IMR-90 (cell line): ENCODE results near the gene CCDC102A. TPM values are rescaled to one million over a fixed set of nuclear protein-coding genes. Genes with fewer than 3 reads are reported as not detected.

ENCODE experiments used
- ATAC-seq: fragments of 200-7000 bp; cut with Tn5 transposase; 2 replicates; pipeline ENCODE4 v1.9.1; 2020; ENCODE audit warnings: low read depth, mild to moderate bottlenecking, moderate library complexity
- BruUV-seq: library from RNA; stranded (reverse); fragments of 400-500 nt; replicated peaks from 2 replicates; lab custom pipeline; 2021; lab: Mats Ljungman, UMichigan
- CTCF ChIA-PET: fragments of 300-600 bp; formaldehyde crosslinking; extraction: SDS; loops from one replicate; lab custom pipeline; 2021; ENCODE audit warnings: antibody characterized with exemption; lab: Yijun Ruan, JAX
- POLR2A ChIA-PET: fragments of 300-600 bp; sonication (Branson Sonifier 250); formaldehyde crosslinking; loops from one replicate; lab custom pipeline; 2022; ENCODE audit warnings: antibody characterized with exemption; ENCODE audit not compliant: unreplicated experiment; lab: Charles Lee
- DNase-seq: peaks from one replicate; pipeline ENCODE4 v3.0.0; 2013
- H2AFZ ChIP-seq: replicated peaks from 2 replicates; pipeline ENCODE3; 2013; ENCODE audit warnings: low read length, mild to moderate bottlenecking; ENCODE audit not compliant: poor library complexity
- H2AK5ac ChIP-seq: 2 replicates; pipeline ENCODE4 v1.6.1; 2013; ENCODE audit warnings: low read depth, low read length, inconsistent platforms
- H2AK9ac ChIP-seq: replicated peaks from 2 replicates; pipeline ENCODE3; 2013; ENCODE audit warnings: mild to moderate bottlenecking, low read depth, low read length, moderate library complexity; ENCODE audit not compliant: poor library complexity
- H2BK120ac ChIP-seq: 2 replicates; pipeline ENCODE4 v1.6.1; 2013; ENCODE audit warnings: low read depth, low read length, inconsistent platforms
- H2BK15ac ChIP-seq: 3 replicates; pipeline ENCODE4 v1.6.1; 2013; ENCODE audit warnings: low read depth, low read length, inconsistent platforms
- H2BK20ac ChIP-seq: 2 replicates; pipeline ENCODE4 v1.6.1; 2013; ENCODE audit warnings: low read depth, mild to moderate bottlenecking, inconsistent platforms, low read length, moderate library complexity
- H2BK5ac ChIP-seq: 2 replicates; pipeline ENCODE4 v1.6.1; 2013; ENCODE audit warnings: mild to moderate bottlenecking, low read depth, low read length, inconsistent platforms; ENCODE audit not compliant: poor library complexity, severe bottlenecking
- H3K14ac ChIP-seq: replicated peaks from 2 replicates; pipeline ENCODE4 v1.6.1; 2013; ENCODE audit warnings: low read depth, low read length, inconsistent platforms
- H3K18ac ChIP-seq: 2 replicates; pipeline ENCODE4 v1.6.1; 2013; ENCODE audit warnings: low read depth, low read length, control low read depth
- H3K23ac ChIP-seq: 2 replicates; pipeline ENCODE4 v1.6.1; 2013; ENCODE audit warnings: low read depth, low read length, inconsistent platforms
- H3K27ac ChIP-seq: 2 replicates; pipeline ENCODE4 v1.5.1; 2013; ENCODE audit warnings: mild to moderate bottlenecking, control low read depth, low read length; ENCODE audit not compliant: insufficient read depth
- H3K27me3 ChIP-seq: 2 replicates; pipeline ENCODE4 v1.6.1; 2013; ENCODE audit warnings: low read length; ENCODE audit not compliant: control insufficient read depth, insufficient read depth
- H3K36me3 ChIP-seq: 2 replicates; pipeline ENCODE4 v1.6.1; 2013; ENCODE audit warnings: low read length, mixed read lengths; ENCODE audit not compliant: control insufficient read depth, insufficient read depth
- H3K4ac ChIP-seq: 2 replicates; pipeline ENCODE4 v1.6.1; 2013; ENCODE audit warnings: low read depth, low read length, inconsistent platforms
- H3K4me1 ChIP-seq: 2 replicates; pipeline ENCODE4 v1.6.1; 2013; ENCODE audit warnings: low read length, mixed read lengths; ENCODE audit not compliant: control insufficient read depth, insufficient read depth
- H3K4me2 ChIP-seq: 2 replicates; pipeline ENCODE4 v1.6.1; 2013; ENCODE audit warnings: low read depth, mild to moderate bottlenecking, control low read depth, low read length, moderate library complexity
- H3K4me3 ChIP-seq: 2 replicates; pipeline ENCODE4 v1.5.1; 2013; ENCODE audit warnings: low read depth, mild to moderate bottlenecking, control low read depth, low read length, moderate library complexity; ENCODE audit not compliant: insufficient read depth
- H3K56ac ChIP-seq: 2 replicates; pipeline ENCODE4 v1.6.1; 2013; ENCODE audit warnings: low read length, inconsistent platforms; ENCODE audit not compliant: insufficient read depth; ENCODE audit errors: extremely low read depth
- H3K79me1 ChIP-seq, 2 experiments: 2 replicates each; pipeline ENCODE4 v1.6.1; 2013; ENCODE audit warnings: low read length in 2 of 2, inconsistent platforms in 1 of 2, low read depth in 1 of 2
- H3K9ac ChIP-seq: 2 replicates; pipeline ENCODE4 v1.6.1; 2013; ENCODE audit warnings: low read depth, low read length, control low read depth
- H3K9me1 ChIP-seq: 2 replicates; pipeline ENCODE4 v1.6.1; 2013; ENCODE audit warnings: low read length, inconsistent platforms; ENCODE audit not compliant: insufficient read depth
- H3K9me3 ChIP-seq: 2 replicates; pipeline ENCODE4 v1.6.1; 2013; ENCODE audit warnings: low read length; ENCODE audit not compliant: control insufficient read depth, insufficient read depth
- H4K20me1 ChIP-seq: 2 replicates; pipeline ENCODE4 v1.6.1; 2013; ENCODE audit warnings: low read length, inconsistent platforms; ENCODE audit not compliant: insufficient read depth
- H4K5ac ChIP-seq: 2 replicates; pipeline ENCODE4 v1.6.1; 2013; ENCODE audit warnings: mild to moderate bottlenecking, low read depth, low read length, control low read depth
- H4K8ac ChIP-seq, 2 experiments: 2 replicates each; pipeline ENCODE4 v1.6.1; 2013; ENCODE audit warnings: low read depth in 2 of 2, low read length in 2 of 2, control low read depth in 1 of 2, inconsistent platforms in 1 of 2
- H4K91ac ChIP-seq: 2 replicates; pipeline ENCODE4 v1.6.1; 2013; ENCODE audit warnings: low read depth, low read length, inconsistent platforms; ENCODE audit not compliant: insufficient read depth
- CEBPB ChIP-seq: IDR thresholded peaks from 2 replicates; pipeline ENCODE4 v1.6.1; 2012; ENCODE audit warnings: low read depth, low read length, improper control_type of control experiment
- MAFK ChIP-seq: IDR thresholded peaks from 2 replicates; pipeline ENCODE4 v1.6.1; 2012; ENCODE audit warnings: low read depth, low read length, improper control_type of control experiment
- MAZ ChIP-seq: IDR thresholded peaks from 2 replicates; pipeline ENCODE4 v1.6.1; 2012; ENCODE audit warnings: low read depth, mild to moderate bottlenecking, low read length, improper control_type of control experiment, moderate library complexity, borderline replicate concordance
- MXI1 ChIP-seq: IDR thresholded peaks from 2 replicates; pipeline ENCODE4 v1.6.1; 2012; ENCODE audit warnings: low read depth, mild to moderate bottlenecking, low read length, moderate library complexity, borderline replicate concordance
- POLR2A ChIP-seq: IDR thresholded peaks from 2 replicates; pipeline ENCODE4 v1.6.1; 2012; ENCODE audit warnings: mild to moderate bottlenecking, low read depth, low read length
- RAD21 ChIP-seq: IDR thresholded peaks from 2 replicates; pipeline ENCODE4 v1.6.1; 2012; ENCODE audit warnings: low read length, improper control_type of control experiment
- RFX5 ChIP-seq: IDR thresholded peaks from 2 replicates; pipeline ENCODE4 v1.8.0; 2012; ENCODE audit warnings: low read depth, mild to moderate bottlenecking, low read length, moderate library complexity
- WGBS, 2 experiments: methylation state at CpG; one replicate each; pipeline versions ENCODE4 v1.1.5 to v1.1.7; 2013; ENCODE audit warnings: missing lambda C conversion rate in 2 of 2; ENCODE audit not compliant: insufficient read length in 1 of 2; ENCODE audit errors: extremely low coverage in 2 of 2; 5-methylcytosine and 5-hydroxymethylcytosine counted together
- dilution Hi-C: fragments of 300-500 bp; cut with HindIII; formaldehyde crosslinking; loops from one replicate; pipeline ENCODE4 v1.14.3; 2018; ENCODE audit warnings: low sequenced_read_pairs; ENCODE audit not compliant: unreplicated experiment
- in situ Hi-C: fragments of 300-500 bp; cut with MboI; formaldehyde crosslinking; loops from 3 replicates; pipeline ENCODE4 v1.14.3; 2019; ENCODE audit warnings: low sequenced_read_pairs, inconsistent platforms, mixed read lengths
- intact Hi-C: fragments of 100-400 bp; cut with micrococcal nuclease; formaldehyde crosslinking; loops from 2 replicates; pipeline ENCODE4 v1.10.0; 2022
- polyA plus RNA-seq, 3 experiments: library from polyadenylated mRNA; depleted of rRNA; stranded (reverse); fragments of >200 nt; gene quantifications; 2 replicates each; pipeline ENCODE4 v1.2.3, GENCODE V29; 2012; ENCODE audit warnings: low replicate concordance in 1 of 3
- total RNA-seq: library from RNA; depleted of rRNA; stranded (reverse); fragments of >200 nt; gene quantifications from 2 replicates; pipeline ENCODE4 v1.2.3, GENCODE V29; 2012
- TF ChIP-seq, protein P1 (sequence below): conservative IDR thresholded peaks from 2 replicates; pipeline ENCODE4 v1.5.1; 2012; ENCODE audit warnings: mild to moderate bottlenecking, low read depth, low read length, improper control_type of control experiment

Gene CCDC102A
- total and polyA plus RNA-seq, 2 of the 4 experiments (the other 2 are of a cell fraction) = 5.4 to 8.5 TPM

DNA sequence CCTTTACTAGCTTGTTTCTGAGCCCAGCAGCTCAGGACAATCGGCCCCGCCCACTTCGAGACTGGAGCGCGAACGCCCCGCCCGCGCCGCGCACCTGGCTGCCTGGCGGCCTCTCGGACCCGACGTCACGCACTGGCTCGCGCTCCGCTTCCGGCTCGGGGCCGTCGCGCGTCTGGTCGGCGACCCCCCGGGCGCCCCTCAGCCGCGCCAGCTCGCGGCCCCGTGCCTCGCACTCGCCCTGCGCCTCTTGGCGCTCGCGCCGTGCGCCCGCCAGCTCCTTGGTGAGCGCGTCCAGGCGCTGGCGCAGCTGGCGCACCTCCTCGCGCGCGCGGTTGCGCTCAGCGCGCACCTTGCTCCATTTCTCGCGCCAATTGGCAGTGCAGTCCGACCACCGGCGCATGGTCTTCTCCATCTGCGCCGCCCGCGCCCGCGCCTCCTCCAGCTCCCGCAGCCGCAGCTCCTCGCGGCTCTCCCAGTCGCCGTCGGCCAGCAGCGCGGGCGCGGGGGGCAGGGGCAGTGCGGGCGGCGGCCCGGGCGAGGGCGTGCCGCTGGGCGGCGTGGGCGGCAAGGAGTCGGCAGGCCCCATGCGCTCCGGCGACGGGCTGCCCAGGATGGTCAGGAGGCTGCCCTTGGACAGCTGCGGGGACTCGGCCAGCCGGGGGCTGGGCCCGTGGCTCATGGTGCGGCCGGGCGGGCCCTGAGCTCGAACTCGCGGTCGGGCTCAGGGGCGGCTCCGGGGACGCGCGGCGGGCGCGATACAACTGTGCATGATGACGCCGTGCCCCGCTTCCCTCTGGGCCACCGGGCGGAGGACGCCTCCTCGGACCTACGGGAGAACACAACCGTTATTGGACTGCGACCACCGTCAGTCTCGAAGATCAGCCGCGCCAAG is 7.6 kb downstream of the CCDC102A start (continued):
- TF ChIP-seq MAZ = no peak
- TF ChIP-seq MAFK = no peak

DNA sequence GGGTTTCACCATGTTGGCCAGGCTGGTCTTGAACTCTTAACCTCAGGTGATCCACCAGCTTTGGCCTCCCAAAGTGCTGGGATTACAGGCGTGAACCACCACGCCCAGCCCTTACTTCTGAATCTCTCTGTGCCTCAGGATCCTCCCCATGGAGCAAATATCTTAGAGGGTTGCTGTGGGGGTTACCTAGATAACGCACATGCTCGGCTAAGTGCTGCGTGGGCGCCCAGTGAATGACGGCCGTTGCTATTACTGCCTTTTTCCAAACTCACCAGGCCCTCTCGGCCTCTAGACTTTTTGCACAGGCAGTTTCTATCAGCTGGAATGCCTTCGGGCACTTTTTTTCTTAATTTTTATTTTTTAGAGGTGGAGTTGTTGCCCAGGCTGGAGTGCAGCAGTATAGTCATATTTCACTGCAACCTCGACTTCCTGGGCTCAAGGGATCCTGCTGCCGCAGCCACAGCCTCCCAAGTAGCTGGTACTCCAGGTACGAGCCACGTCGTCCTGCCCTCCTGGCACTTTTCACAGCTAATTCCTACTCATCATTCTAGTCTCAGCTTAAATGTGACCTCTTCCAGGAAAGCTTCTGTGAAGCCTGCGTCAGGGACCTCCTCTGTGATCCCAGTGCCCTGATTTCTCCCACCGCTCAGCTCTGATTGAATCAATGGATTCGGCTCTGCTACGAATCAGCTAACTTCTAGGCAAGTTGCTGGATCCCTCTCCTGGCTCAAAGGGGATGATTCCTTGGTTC is 8.6 kb downstream of the CCDC102A start:
- Histone ChIP-seq H3K9ac (no peak overlapping the region), H3K27me3 (no peaks in the 10 kb centered on the region), H4K8ac (no peak overlapping the region), H3K27ac (no peak overlapping the region), H4K20me1 (peaks cover 5% of the 10 kb centered on the region; the same call in 1 of the 2 replicates), H3K4ac (no peak overlapping the region), H4K91ac (no peak overlapping the region), H3K9me1 (peaks cover 5% of the 10 kb centered on the region; the same call in 1 of the 2 replicates), H3K4me1 (peaks cover 12% of the 10 kb centered on the region), H3K4me2 (no peak overlapping the region), H2BK5ac (no peak overlapping the region), H2BK120ac (no peak overlapping the region), H3K23ac (no peak overlapping the region), H3K9me3 (no peaks in the 10 kb centered on the region), H3K79me1 (peaks cover 0 to 6% of the 10 kb centered on the region in 2 experiments; a peak in 2 of 4 replicates), H2AK5ac (no peak overlapping the region), H2AK9ac (peak overlapping the region; percentile 52), H3K4me3 (no peak overlapping the region), H2AFZ (no peak overlapping the region), H3K14ac (no peak overlapping the region), H4K5ac (no peak overlapping the region), H3K56ac (no peak overlapping the region), H3K18ac (no peak overlapping the region), H3K36me3 (peaks cover 8% of the 10 kb centered on the region), H2BK15ac (no peak overlapping the region), H2BK20ac (no peak overlapping the region)
- ChIA-PET POLR2A (no interaction called here), CTCF (interaction anchor here (0.7 kb wide), 1 partner anchor 8 kb away, joined by 4 read pairs; no protein-coding TSS in a partner anchor)
- intact Hi-C loops = no loop called here
- DNase-seq = no peak
- TF ChIP-seq RAD21 (no peak), CEBPB (no peak), RFX5 (no peak), MAFK (no peak), MAZ (no peak), MXI1 (no peak), POLR2A (no peak)
- TF ChIP-seq, protein P1, sequence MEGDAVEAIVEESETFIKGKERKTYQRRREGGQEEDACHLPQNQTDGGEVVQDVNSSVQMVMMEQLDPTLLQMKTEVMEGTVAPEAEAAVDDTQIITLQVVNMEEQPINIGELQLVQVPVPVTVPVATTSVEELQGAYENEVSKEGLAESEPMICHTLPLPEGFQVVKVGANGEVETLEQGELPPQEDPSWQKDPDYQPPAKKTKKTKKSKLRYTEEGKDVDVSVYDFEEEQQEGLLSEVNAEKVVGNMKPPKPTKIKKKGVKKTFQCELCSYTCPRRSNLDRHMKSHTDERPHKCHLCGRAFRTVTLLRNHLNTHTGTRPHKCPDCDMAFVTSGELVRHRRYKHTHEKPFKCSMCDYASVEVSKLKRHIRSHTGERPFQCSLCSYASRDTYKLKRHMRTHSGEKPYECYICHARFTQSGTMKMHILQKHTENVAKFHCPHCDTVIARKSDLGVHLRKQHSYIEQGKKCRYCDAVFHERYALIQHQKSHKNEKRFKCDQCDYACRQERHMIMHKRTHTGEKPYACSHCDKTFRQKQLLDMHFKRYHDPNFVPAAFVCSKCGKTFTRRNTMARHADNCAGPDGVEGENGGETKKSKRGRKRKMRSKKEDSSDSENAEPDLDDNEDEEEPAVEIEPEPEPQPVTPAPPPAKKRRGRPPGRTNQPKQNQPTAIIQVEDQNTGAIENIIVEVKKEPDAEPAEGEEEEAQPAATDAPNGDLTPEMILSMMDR = no peak
- in situ Hi-C loops = no loop called here
- ATAC-seq = no peak
- 97% methylated on average over 7 of the region's 19 CpGs; no CpG with 5 or more reads in 1 of the 2 experiments for WGBS, 2 experiments
- dilution Hi-C loops = no loop called here
- BruUV-seq = no TSS peak
